GM19240 (cell line): ENCODE results near the gene EXOC8.

Source experiments
- DNase-seq: peaks from one replicate; pipeline ENCODE4 v3.0.0; 2011; ENCODE audit warnings: low spot score; ENCODE audit not compliant: insufficient read length

Gene EXOC8, protein sequence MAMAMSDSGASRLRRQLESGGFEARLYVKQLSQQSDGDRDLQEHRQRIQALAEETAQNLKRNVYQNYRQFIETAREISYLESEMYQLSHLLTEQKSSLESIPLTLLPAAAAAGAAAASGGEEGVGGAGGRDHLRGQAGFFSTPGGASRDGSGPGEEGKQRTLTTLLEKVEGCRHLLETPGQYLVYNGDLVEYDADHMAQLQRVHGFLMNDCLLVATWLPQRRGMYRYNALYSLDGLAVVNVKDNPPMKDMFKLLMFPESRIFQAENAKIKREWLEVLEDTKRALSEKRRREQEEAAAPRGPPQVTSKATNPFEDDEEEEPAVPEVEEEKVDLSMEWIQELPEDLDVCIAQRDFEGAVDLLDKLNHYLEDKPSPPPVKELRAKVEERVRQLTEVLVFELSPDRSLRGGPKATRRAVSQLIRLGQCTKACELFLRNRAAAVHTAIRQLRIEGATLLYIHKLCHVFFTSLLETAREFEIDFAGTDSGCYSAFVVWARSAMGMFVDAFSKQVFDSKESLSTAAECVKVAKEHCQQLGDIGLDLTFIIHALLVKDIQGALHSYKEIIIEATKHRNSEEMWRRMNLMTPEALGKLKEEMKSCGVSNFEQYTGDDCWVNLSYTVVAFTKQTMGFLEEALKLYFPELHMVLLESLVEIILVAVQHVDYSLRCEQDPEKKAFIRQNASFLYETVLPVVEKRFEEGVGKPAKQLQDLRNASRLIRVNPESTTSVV

DNA sequence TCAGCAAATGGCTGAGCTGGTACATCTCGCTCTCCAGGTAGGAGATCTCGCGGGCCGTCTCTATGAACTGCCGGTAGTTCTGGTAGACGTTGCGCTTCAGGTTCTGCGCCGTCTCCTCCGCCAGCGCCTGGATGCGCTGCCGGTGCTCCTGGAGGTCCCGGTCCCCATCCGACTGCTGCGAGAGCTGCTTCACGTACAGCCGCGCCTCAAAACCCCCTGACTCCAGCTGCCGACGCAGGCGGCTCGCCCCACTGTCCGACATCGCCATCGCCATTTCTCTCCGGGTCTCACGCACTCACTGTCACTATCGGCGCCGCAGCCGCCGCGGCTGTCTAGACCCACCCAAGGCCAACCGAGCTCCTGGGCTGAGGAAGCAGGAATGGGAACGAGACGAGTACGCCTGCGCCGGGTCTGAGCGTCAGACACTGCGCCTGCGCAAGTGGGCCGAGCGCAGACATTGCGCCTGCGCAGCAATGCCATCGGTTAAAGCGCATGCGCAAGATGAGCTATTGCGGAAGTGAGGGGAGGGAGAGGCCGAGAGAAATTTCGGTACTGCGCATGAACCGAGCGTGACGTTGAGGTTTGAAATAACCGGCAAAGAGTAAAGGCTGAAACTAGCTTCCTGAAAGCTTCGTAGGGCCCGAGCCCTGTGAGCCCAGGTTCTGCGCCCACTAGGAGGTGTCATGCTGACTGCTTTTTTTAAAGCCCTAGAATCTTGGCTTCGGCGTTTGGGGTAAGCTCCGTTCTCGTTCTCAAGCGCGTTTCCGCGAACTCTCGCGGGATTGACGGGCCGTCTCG, at the start of gene EXOC8:
Gene EXOC8 (minus strand): TSS at position 381 of the 798 bp plus-strand sequence. CDS start 107 bp downstream, at position 274.
- peak; percentile 74 for DNase-seq

DNA sequence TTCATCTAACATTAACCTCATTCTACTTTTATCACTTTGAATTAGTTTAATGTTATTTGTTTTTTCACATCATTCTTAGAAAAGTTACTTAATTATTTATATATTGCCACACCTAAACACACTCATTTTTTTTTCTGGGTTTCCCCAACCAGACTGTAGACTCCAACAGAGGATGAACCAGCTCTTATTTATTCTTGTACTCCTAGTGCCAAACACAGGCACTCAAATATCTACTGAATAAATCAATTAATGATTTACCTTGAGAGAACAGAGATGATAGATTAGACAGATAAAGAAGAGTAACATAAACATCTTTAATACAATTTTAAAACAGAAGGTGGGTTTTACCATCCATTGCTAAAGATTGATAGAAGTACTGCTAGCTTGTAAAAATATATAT, 48.8 kb upstream of the EXOC8 start:
- no peak for DNase-seq

DNA sequence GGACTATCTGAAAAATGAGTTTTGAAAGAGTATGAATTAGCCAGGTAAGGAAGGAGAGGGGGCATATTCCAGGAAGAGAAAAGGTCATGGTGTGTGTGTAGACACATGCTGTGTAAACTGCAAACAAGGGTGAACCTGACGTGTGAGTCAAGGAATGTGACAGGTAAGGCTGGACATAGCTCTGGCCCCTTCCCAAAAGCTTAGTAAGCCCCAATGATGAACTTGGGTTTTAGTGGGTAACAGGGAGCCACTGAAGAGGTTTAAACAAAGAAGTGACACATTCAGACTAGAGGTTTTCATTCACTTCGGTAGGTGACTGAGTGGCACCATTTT, 47.7 kb upstream of the EXOC8 start:
- DNase-seq: no peak

DNA sequence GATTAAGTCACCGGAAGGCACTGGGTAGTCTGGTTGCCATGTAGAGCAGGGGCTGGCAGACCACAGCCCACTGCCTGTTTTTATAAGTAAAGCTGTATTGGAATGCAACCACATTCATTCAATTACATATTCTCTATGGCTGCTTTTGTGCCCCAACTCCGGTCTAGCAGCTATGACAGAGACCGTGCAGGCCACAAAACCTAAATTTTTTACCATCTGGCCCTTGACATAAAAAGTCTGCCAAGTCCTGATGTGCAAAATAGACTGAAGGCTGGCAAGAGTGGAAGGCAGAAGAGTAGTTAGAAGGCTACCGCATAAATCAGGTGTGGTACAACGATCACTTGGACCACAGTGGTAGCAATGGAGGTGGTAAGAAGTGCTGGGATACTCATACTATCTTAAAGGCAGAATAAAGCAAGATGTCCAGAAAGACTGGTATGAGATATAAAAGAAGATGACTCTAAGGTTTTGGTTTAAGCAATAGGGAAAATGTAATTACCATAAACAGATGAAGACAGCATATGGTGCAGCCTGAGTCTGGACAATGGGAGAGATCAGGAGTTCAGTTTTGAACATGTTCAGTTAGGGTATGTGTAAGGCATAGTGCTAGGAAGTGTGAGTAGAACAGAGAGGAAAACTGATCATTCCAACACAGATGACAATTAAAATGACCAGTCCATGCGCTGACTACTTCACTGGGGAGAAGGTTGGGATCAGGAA, 47.2 kb upstream of the EXOC8 start:
- no peak for DNase-seq

DNA sequence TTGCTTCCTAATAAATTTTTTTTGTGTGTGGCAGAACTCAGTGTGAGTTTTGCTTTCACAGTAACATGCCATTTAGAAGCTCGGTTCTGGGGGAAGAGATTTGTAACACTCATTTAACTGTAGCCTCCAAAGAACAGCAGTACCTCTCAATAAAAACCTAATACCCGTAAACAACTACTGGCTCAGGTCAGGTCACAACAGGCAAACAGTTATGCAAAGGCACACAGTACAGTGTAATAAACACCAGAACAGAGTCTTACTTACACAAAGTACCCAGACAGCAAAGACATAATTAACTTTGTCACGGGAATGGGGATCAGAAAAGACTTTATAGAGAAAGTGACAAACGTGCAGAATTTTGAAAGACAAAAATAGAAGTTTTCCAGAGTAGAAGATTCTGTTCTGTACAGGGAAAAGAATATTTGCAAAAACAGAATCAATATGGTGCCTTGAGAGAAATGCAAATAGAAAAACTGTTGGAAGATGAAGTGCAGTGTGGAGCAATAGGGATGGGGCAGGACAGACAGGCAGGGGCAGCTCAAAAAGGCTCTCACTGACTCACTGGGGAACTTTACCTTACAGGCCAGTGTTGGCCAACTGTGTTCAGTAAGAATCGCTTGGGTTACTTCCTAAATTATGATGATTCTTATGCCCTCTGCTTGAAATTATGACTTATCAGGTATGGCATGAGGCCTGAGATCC, 45.7 kb upstream of the EXOC8 start:
- DNase-seq: no peak

DNA sequence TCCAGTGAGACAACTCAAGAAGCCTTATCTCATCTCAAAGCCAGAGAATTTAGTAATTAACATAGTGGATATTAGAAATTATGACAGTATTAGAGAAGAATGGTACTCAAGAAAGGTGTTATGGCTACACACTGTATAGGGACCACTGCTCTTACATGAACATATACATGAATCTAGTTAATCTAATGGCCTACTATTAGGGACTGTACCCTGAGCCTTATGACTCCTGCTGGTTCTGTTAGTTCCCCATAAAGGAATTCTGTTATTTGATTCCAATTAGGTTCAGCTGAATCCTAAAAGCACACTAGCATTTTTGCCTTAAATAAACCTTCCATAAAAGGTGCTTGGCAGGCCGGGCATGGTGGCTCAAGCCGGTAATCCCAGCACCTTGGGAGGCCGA, 44.8 kb upstream of the EXOC8 start:
- DNase-seq: no peak

DNA sequence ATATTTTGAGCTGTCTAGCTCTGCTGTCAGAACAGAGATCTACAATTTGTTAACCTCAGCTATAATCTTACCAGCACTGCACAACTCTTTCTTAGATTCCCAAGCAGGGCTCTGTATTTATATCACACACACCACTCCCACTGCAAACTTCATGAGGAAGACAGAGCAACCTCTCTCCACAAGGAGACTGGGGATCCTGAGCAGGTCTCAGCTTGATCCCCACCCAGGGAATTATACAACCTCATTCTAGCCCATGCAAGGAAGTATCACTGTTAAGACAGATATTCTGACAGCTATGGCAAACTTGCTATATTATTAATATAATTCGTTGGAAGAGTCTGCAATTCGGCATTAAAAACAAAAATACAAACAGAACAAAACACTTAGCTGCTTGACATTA, 44.1 kb upstream of the EXOC8 start:
- DNase-seq: no peak

DNA sequence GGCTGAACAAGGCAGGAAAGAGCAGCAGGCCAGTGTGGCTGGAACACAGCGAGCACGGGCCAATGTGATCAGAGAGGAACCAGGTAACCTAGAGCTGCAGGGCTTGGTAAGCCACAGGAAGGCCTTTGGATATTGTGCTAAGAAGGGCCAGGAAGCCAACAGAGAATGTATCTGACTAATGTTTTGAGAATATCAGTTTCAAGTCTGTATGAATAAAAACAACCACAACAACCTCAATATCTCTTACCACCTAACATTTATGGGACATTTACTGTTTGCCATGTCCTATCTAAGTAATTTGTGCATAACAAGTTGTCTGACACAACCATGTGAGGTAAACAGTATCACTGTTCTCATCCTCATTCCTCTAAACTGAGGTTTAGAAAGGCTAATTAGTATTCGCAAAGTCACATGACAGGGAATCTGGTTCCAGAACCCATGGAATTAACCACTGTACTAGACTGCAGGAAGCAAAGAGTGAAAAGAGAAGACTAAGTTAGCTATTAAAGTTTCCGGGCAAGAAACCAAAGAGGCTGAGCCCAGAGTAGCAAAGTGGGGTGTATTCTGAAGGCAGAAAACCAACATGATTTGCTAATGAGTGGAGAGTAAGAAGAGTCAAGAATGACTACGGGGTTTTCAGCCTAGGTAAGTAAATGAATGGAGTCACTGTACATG, 39.4 kb upstream of the EXOC8 start:
- no peak for DNase-seq

DNA sequence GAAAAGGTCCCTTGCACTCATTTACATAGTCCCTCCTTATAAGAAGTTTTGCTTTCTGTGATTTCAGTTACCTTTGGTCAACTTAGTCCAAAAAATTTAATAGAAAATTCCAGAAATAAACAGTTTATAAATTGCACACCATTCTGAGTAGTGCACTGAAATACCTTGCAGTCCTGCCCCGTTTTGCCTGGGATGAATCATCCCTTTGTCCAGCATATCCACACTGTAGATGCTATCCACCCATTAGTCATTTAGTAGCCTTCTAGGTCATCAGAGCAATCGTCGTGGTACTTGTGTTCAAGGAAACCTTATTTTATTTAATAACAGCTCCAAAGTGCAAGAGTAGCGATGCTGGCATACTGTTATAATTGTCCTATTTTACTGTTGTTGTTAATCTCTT, 38.4 kb upstream of the EXOC8 start:
- DNase-seq: no peak

DNA sequence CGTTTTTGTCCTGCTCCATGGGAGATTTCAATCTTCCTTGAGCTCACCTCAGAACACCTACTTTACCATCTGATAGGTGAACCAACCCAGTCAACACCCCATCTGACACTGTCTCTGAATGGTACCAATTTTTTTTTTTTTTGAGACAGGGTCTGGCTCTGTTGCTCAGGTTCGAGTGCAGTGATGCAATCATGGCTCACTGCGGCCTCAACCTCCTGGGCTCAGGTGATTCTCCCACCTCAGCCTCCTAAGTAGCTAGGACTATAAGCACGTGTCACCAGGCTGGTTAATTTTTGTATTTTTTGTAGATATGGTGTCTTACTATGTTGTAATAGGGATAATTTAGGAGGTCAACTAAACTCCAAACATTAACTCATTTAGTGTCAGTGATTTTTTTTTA, 36.7 kb upstream of the EXOC8 start:
- no peak for DNase-seq

DNA sequence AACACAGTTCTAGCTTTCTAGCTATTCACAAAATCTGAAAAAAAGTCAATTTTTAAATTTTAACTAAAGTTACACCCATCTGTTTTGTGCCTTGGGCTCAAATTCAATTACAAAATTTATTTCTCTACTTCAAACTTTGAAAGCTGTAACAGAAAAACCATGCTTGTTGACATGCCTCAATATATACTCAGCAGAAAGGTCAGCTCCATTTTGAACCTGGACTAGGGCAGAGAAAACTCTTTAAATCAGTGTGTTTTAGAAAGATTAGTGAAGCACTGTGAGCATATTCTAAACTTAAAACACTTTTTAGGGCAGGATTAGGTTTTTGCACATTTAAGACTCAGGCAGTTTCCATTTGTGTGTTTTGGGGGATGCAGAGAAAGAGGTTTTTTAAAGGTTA, 34.8 kb upstream of the EXOC8 start:
- DNase-seq: no peak

DNA sequence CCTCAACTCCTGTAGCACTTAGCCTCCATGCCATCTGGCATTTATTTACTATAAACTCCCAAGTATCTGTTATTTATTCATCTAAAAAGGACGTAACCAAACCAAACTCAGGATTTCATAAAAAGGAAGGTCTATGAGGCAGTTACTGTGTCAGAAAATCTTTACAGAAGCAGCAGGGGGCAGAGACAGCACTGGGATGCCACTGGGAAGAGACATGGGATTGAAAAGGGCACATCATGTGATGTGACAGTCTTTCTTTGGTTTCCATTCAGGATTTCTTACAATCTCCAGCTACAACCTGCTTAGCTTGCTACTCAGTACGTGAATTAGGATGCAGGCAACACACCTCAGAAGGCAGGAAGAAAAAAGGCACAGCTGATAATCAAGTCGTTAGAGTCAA, 31.6 kb upstream of the EXOC8 start:
- no peak for DNase-seq

DNA sequence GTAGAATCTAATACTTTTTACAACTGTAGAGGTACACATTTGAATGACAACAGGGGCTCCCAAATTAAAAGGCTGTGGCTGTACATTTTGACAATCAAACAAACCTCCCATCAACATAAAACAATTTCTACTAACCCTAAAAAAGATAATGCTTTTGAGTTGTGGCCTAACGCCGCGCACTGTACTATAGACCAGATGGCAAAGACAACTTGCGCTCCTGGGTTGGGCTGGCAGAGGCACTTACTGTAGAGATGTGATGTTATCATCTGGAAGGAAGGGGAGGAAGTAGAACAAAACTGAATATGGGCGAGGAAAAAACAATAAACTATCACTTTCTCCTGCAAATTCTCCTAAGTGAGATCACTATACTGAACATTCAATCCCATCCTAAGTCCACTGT, 26.5 kb upstream of the EXOC8 start:
- DNase-seq: no peak

DNA sequence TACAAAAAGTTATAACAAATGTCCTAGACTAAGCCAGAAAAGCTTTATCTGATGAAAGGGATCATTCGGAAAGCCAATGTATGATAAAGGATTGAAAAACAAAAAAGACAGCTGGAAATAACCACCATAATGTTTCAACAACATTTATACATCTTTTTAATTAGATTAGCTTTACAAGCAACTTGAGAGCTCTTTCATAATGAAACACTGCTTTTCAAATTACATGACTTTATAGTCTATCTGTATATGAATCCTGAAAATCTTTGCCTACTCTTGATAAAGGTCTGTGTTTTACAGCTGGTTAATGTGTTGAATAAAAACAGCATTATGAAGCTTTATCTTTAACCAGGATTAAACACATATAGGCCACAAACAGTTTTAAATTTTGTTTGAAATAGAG, 26.0 kb upstream of the EXOC8 start:
- no peak for DNase-seq

DNA sequence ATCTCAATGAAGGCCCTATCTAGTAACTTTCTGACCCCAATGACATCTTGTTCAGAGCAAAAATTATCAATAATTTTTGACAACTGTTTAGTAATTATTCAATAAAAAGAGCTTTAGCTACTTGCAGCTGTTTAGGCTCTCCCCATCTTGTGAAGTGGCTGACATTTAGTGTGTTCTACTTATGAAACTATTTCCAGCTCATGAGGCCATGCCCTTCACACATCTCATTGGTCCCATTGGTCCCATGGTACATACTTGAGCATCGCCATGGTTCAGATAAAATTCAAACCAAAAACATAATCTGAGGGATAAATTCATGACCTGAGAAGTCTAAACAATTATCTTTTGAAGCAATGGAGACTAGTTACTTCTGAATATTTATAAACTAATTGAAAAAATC, 24.7 kb upstream of the EXOC8 start:
- DNase-seq: no peak

DNA sequence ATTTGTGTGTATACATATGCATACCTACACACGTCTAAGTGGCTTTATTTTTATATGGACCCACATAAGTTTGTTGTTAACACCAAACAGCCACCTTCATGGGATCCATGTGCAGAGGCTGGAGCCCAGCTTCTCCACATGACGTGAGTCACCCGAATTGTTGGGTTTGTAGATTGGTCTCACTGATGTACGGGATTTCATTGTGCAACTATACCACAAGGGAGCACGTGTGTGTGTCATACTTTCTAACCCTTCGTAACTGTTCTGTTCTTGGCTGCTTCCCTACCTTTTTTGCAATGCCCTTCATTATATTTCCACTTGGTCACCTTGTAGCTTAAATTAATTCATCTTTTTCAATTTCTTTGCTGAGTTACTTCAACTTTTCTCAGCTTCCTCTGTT, 21.5 kb upstream of the EXOC8 start:
- no peak for DNase-seq

DNA sequence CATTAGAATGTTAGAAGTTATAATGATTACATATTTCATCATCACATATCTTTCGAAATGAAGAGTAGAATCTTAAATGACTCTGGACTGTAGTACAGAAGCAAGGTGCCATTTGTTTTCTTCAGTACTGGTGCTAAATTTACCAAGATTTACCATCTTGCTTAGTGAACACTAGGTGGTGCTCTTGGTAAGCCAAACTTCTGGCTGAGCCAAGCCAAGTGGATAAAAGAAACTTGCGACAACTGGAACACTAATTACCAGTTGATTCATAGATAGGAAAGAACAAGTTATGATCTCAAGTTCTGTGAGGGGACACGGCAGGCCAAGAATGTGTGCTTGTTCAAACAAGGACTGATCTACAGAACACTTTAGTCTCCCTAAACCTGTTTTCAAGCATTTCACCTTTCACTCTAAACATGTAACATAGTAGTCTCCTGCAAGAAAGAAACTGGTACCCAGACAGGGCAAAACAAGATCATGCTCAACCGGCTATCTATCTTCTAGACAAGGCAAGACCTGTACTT, 20.2 kb upstream of the EXOC8 start:
- DNase-seq: no peak

DNA sequence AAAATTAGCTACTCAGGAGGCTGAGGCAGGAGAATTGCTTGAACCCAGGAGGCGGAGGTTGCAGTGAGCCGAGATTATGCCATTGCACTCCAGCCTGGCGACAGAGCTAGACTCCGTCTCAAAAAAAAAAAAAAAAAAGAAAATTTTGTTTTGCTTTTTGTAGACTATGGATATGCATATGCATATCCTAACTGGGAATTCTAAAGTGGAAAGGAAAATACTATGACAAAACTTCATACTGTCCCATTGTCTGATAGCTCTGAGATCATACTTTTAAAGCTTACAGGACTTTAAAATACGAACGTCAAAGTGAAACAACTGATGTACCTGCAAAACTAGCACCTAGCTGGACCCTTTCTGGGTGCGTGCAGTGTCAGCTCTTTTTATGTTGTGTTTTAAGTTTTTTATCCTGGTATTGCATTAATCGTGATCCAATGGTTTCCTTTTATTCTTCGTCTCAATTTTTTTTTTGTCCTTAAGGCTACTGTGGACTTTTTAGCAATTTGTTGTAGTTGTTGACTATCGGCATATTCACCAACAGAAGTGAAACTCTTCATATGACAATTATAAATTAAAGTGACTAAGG, 19.6 kb upstream of the EXOC8 start:
- DNase-seq: no peak

DNA sequence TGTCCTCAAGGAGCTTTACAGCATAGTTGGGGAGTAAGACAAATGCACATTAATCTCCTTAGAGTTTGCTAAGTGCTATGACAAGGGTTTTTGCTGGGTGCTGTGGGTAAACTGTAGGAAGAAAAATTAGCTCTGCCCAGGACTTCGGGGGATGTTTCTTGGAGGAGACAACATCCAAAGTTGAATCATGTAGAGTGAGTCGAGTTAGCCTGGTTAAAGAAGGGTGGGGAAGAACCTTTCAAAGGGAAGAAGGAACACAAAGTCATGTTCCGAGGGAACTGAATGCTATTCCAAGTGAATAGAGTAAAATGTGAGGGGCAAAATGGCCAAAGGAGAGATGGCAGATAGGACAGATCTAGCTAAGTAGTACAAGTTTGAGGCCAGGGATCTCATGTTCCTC, 17.5 kb upstream of the EXOC8 start:
- DNase-seq: no peak
